HG02571 (cell line): Measurements from ENCODE around the gene JUND.

Experiments used
- ATAC-seq: cut with Tn5 transposase; IDR thresholded peaks from one replicate; pipeline ENCODE4 v1.9.1; 2021; ENCODE audit warnings: mild to moderate bottlenecking, moderate library complexity; ENCODE audit not compliant: unreplicated experiment

Gene JUND

DNA sequence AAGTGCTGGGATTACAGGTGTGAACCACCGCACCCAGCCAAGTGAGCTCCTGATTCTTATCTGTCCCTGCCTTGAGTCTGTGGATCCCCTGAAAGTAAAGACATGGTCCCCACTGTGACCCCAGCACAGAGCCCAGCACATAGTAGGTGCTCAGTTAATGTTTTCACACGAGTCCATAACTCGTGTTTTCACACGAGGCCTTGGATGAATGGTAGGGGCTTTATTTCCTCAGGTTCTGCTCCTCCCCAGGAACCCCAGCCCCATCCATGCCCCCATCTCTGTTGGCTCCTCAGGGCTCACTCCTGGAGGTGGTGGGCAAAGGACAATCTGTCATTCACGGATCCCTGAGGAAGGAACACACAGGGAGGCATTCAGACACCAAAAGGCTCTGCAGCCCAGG lies 31.6 kb downstream of the JUND start:
- ATAC-seq, result no peak

DNA sequence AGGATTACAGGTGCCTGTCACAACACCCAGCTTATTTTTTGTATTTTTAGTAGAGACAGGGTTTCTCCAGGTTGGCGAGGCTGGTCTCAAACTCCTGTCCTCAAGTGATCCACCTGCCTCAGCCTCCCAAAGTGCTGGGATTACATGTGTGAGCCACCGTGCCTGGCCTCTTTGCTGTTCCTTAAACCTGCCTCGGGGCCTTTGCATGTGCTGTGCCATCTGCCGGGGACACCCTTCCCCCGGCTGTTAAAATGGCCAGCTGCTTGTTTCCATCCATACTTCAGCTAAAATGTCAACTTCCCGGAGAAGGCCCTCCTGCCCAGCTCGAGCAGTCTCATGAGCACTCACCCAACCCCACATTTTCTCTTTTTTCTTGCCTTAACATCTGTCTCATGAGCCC lies 36.1 kb downstream of the JUND start:
- ATAC-seq, result no peak

DNA sequence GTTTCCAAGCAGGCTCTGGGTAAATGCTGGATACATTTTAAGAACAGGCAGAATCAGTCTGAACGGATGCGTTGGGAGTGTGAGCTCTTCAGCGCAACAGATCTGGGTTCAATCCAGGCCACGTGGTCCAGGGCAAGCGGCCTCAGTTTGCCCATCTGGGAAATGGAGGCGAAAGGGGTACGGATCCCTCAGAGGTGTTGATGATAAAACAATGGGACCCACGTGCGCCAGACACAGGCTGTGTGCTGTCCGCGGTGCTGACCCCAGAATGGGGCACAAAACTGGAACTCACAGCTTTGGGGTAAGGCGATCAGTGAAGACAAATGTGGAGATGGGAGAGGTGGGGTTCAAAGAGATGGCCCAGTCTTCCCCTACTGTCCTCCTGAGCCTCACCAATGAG lies 42.1 kb downstream of the JUND start:
- no peak for ATAC-seq

- ATAC-seq, result no peak
These were observed 47.2 kb downstream of the JUND start for GRCh38 chr19:18234194-18234593.

DNA sequence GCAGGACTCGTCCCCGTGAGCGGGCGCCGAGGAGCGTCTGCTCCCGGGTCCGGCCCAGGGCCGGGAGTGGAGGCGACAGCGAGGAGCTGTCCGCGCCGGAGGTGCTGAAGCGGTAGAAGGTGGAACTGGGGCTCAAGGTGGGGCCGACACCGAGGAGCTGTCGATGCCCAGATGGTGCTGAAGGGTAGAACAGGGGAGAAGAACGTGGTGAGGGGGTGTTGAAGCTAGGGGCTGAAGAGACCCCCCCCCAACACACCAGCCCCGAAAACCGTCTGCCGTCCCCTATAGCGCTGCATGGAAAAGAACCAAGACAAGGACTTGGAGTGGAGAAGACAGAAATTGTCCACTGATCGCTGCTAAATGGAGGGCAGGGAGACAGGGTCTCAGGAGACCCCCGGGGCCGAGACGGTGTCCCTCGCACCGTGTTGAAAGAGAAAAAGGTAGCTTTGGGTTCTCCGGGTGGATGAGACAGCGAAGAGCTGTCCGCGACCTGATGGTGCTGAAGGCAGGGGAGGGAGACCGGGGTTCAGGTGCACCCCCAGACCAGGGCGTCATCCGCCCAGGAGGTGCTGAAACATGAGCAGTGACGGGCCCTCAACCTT lies 48.1 kb downstream of the JUND start:
- ATAC-seq, result no peak

GRCh38 chr19:18232540-18233223 lies 48.7 kb downstream of the JUND start:
- no peak for ATAC-seq

DNA sequence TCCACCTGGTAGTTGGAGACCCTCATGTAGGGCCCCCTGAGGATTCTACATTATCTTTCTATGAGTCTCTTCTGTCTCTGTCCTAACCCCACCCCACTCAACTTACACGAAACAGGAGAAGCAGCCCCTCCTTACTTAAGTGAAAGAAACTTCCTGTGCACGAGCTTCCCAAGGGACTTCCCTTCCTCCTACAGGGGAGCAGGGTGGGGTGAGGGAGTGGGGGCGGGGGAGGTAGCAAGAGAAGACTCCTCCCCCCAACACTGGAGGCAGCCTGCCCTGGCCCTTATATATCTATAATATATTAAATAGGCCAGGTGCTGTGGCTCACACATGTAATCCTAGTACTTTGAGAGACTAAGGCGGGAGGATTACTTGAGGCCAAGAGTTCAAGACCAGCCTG lies 49.6 kb downstream of the JUND start:
- ATAC-seq, result no peak

- ATAC-seq, result no peak
These were observed 50.3 kb downstream of the JUND start for GRCh38 chr19:18230941-18231734.

GRCh38 chr19:18229915-18230314 lies 51.5 kb downstream of the JUND start:
- no peak for ATAC-seq
